ENCODE data around the gene RNF167.

RNF167 gene

GRCh38 chr17:4953451-4953961, 13.4 kb downstream of the RNF167 start:
- no peak for DNase-seq (ENCODE audit: low read depth in 2 of 2)

GRCh38 chr17:4955091-4955490, 15.0 kb downstream of the RNF167 start:
- DNase-seq (ENCODE audit: low read depth in 2 of 2): no peak

GRCh38 chr17:4956493-4957061, 16.5 kb downstream of the RNF167 start:
- no peak for DNase-seq (ENCODE audit: low read depth in 2 of 2)

- DNase-seq (ENCODE audit: low read depth in 2 of 2): no peak
Observed at GRCh38 chr17:4958102-4958501, 18.0 kb downstream of the RNF167 start.

- no peak for DNase-seq (ENCODE audit: low read depth in 2 of 2)
Observed at GRCh38 chr17:4959261-4959965, 19.3 kb downstream of the RNF167 start.

- DNase-seq (ENCODE audit: low read depth in 2 of 2): no peak
Observed at GRCh38 chr17:4960279-4960922, 20.3 kb downstream of the RNF167 start.

- DNase-seq (ENCODE audit: low read depth in 2 of 2): no peak
Observed at GRCh38 chr17:4965311-4965986, 25.4 kb downstream of the RNF167 start.

GRCh38 chr17:4966844-4967538, 26.9 kb downstream of the RNF167 start:
- peak; percentile 84 to 88 for DNase-seq (ENCODE audit: low read depth in 2 of 2)

- DNase-seq (ENCODE audit: low read depth in 2 of 2): peak; percentile 88 to 90
Observed at GRCh38 chr17:4967539-4968485, 27.7 kb downstream of the RNF167 start, which contains the start of gene SPAG7. TSS of gene SPAG7 (minus strand) at chr17:4967817. CDS start at chr17:4967804, 13 bp downstream.

- no peak for DNase-seq (ENCODE audit: low read depth in 2 of 2)
Observed at GRCh38 chr17:4968486-4969046, 28.5 kb downstream of the RNF167 start.

GRCh38 chr17:4969047-4969550, 29.0 kb downstream of the RNF167 start:
- peak in 1 of 2 donors; percentile 44 for DNase-seq (ENCODE audit: low read depth in 2 of 2)

GRCh38 chr17:4969551-4970173, 29.6 kb downstream of the RNF167 start:
- DNase-seq (ENCODE audit: low read depth in 2 of 2): no peak

- no peak for DNase-seq (ENCODE audit: low read depth in 2 of 2)
Observed at GRCh38 chr17:4970273-4970672, 30.2 kb downstream of the RNF167 start.

- no peak for DNase-seq (ENCODE audit: low read depth in 2 of 2)
Observed at GRCh38 chr17:4971826-4972225, 31.8 kb downstream of the RNF167 start.

- DNase-seq (ENCODE audit: low read depth in 2 of 2): no peak
Observed at GRCh38 chr17:4972322-4972721, 32.3 kb downstream of the RNF167 start.

- no peak for DNase-seq (ENCODE audit: low read depth in 2 of 2)
Observed at GRCh38 chr17:4972752-4973151, 32.7 kb downstream of the RNF167 start.

GRCh38 chr17:4973256-4974114, 33.4 kb downstream of the RNF167 start:
- no peak for DNase-seq (ENCODE audit: low read depth in 2 of 2)

GRCh38 chr17:4974115-4974670, 34.1 kb downstream of the RNF167 start:
- no peak for DNase-seq (ENCODE audit: low read depth in 2 of 2)

Data from activated CD4-positive, alpha-beta T cell treated with anti-CD3 and anti-CD28 coated beads for 24 hours (primary cell).